Stimulated activated CD8-positive, alpha-beta memory T cell treated with anti-CD3 and anti-CD28 coated beads, Interleukin-2, amount 100 ng/mL, for 1 hour (primary cell): Measurements from ENCODE around the gene TSPAN14.

Experiments
- DNase-seq, 2 donors: peaks; one replicate each; pipeline ENCODE4 v3.0.0-alpha.2; 2020; ENCODE audit warnings: low read depth in 2 of 2

TSPAN14 gene

DNA sequence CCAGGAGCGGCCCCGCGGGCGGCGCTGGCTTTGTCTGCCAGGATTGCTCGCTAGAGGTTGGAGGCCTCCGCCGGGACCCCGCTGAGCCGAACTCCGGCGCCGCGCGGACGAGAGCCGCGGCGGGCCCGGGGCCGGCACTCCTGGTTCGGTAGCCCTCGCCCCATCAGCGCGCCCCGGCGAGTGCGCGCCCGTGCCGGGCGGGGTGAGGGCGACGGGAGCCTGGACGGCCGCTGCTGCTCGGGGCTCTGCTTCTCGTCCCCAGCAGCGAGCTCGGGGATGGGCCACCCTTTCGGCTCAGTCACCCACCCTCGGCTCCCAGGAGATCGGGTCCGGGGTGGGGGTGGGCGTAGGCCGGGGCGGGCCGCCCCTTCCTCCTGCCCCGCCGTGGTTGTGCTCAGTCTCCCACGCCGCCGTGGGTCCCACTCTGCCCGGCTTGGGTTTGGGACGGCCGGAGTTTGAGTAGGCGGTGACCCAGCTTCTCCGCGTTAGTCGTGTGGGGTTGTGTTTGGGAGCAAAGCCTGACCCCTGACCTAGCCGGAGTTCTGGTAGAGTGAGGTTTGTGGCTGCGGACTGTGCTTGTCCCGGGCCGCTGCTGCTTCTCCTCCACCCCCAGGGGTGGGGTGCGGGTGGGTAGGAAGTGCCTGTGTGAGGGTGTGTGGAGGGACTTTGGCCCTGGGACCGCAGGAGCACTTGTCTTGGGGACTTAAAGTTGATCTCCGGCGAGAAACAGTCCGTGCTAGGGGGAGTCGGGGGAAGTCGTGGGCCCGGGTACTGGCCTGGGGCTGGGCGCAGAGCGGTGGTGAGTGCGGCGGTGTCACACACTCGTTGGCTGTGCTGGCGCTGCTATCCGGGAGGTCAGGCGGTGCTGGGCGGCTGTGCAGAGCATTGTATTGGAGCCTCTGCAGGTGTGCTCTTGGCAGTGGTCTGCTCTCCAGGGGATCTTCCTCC lies 677 bp downstream of the TSPAN14 start:
- no peak for DNase-seq

DNA sequence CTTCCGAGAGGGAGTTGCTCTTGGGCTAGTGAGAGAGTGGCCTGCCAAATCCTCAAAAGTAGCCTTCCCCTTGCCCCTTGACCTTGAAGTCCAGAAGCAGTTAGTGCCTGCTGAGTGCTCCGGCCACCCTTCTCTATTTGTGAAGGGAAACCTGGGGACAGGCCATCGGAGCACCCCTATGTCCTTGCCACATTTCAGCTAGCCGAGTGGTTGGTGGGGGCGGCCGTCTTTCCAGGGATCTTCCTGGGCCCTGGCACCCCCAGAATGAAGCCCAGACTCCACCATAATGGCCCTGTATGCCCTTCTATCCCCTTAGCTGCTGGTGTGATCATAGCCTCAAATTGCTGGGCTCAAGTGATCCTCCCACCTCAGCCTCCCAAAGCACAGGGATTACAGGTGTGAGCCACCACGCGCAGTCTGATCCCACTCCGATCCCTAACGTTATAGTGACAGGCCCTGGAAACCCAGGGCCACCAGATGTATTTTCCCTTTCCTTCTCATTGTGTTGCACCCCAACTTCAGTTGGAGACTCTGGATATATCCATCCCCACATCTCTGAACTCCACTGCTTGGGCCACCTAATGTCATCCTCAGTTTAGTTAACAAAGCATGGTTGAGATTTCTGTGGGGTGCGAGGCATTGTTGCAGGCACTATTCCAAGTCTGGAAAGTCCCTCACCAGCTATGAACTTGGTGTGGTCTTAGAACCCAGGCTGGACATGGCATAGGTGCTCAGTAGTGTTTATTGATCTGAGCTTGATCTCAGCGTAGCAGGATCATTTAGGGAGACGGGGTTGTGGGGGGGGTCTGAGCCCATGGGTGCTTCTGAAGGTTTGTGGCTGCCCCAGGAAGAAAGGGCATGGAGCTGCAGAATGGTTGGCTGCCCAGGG lies 1.6 kb downstream of the TSPAN14 start:
- DNase-seq = no peak

- DNase-seq = no peak
Measured at GRCh38 chr10:80457554-80458262, 3.6 kb downstream of the TSPAN14 start.

- DNase-seq = no peak
Measured at GRCh38 chr10:80458263-80458625, 4.1 kb downstream of the TSPAN14 start.

GRCh38 chr10:80458638-80459037 lies 4.5 kb downstream of the TSPAN14 start:
- no peak for DNase-seq

DNA sequence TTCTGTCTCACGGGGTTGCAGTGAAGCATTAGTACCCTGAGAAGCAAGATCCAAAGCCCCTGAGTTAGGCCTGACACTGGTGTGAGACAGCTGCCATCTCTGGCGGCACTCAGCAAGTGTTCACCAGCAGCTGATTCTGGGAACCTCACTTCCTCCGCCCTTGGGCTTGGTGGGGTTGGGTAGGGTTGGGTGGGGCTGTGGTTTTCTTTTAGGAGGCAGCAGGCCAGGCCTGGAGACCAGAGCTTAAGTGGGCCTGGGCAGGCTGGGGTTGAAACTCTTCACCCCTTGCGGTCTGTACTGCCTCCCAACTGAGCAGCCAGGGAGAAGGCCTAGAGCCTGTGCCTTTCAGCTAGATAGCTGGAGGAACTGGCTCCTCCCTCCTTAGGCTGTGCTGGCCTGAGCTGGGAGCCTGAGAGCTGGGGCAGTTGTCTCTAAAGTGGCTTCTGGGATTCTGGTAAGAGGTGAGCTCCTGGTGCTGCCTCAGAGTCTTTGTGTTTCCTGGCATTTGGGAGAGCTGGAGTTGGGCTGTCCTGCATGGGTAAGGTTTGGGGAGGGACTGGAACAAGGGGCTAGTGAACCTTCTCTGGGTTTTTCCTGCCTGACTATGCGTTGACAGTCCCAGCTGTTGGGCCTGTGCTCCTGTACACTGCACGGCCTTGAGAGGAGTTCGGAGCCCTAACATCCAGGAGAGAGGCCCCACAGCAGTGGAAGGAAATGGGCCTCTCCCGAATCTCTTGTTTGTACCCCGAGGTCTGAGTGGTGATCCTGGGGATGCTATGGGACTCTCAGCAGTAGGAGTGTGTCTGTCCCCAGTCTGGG lies 5.1 kb downstream of the TSPAN14 start:
- peak; percentile 42 to 45 for DNase-seq

DNA sequence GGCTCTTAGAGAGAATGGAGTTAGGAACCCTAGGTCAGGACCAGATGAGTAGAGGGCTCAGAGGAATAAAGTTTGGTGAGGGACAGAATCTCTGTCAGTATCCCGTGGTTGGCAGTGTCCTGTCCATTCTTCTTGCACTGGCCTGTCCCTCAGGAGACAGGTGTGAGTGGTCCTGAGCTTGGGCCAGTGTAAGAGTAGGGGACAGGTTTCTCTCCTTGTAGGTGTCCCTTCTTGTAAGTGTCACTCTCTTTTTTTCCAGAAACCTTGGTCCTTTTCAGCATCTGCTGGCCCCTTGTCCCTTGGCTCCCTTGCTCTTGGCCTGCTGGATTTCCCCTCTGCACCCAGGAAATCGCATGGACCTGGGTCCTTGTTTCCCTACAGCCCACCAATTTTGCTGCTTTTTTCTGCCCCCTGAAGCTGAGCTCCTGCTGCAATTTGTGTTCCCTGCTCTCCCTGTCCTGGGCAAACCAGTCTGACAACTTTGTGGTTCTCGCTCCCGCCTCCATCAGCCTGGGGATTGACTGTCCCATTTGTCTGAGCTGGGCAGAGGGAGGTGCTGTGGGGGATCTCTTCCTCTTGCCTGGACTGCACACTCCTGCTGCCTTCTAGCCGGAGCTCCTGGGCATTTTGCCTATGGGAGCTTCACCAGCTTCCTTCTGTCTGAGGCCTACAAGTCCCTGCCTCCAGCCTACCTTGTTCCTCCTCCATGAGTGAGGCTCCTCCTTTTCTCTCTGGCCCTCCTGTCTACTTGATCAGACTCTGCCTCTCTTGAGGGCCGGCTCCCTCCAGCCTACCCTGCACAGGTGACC lies 6.5 kb downstream of the TSPAN14 start:
- DNase-seq = no peak

DNA sequence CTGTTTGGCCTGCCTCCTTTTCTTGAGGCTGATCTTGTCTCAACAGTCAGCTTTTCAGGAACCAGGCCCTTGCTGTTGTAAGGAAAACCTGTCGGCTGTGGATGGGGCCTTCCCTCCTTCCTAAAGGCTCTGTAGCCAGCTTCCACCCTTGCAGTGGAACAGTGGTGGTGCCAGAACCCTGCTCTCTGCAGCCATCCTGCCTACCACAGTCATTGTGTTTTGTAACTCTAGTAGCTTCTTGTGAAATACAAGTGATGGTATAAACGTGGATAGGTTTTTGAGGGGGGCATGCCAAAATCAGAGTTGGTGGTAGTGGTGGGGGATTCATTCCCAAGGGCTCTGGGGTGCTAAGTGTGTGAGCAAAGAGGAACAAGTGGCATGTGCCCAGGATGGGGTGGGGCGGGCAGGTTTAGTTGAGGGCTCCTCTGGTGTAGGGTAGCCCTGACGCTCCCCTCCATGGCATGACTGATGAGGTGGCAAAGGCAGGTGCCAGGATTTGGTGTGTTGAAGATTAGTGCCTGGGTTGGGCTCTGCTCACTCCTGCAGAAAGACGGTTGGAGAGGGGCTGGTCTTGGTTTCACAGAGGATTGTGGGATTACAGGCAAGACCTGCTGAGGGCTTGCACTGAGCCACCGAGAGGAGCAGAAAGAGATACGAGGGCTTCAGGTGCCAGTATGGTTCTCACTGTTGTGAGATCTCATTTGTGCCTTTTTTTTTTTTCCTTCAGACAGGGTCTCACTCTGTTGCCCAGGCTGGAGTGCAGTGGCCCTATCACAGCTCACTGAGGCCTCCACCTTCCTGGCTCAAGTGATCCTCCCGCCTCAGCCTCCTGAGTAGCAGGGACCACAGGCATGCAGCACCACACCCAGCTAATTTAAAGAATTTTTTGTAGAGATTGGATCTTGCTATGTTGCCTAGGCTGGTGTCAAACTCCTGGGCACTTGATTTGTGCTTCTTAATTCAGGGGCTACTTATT lies 7.4 kb downstream of the TSPAN14 start:
- DNase-seq = no peak

DNA sequence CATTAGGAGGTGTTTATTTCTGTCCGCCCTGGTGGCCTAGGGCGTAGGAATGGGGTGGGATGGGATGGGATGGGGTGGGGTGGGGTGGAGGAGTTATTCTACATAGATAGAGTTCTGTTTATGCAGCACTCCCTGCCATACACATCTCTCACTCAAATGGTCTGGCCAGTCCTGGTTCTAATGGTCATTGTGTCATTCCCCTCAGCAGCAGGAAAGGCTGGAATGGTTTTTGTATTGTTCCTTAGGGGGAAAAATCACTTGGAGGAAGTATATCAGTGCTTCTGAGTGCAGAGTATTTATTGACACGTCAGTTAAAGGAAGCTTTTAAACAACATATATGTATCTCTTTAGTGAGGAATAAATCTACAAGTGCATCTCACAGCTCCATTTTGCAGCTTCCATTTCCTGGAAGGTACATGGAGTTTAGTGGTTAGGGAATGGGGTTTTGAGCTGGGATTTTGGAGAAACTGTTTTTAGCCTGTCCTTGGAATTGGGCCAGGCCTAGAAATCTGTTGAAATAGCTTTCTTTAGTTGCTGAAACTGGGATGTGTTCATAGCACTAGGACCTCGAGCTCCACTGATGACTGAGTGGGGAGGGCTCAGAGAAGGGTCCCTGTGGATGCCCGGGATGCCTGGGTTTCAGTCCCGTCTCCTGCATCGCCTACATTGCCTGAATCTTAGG lies 8.3 kb downstream of the TSPAN14 start:
- no peak for DNase-seq

DNA sequence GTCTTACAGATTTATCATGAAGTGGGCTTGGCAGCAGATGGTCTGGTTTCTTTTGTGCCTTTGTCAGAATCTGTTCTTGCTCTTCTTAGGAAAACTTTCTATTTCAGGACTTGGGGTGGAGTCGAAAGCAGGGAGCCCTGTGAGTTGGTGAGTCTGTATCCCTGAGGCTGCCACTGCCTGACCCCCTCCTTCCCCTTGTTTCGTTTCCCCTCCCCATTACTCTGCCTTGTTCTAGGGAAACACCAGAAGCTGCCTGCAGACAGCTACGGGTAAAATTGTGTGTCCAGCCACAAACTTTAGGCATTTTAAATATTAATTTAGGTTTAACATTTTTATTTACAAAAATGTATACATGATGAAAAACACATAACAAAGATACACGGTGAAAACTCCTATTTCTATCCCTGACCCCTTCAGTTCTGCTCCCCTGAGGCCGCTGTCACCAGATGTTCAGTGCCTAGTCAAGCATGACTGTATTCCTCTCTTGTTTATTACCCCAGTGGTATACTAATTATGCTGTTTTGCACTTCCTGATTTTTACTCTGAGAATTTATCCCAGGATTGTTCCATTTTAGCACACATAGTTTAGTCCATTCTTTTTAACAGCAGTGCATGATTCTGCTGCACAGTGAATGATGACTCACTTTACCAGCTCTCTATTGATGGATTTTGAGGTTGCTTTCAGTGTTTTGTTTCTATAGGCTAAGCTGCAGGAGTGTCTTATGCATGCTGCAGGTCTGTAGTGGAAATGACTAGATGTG lies 9.1 kb downstream of the TSPAN14 start:
- DNase-seq = no peak

- DNase-seq = no peak
Measured at GRCh38 chr10:80463868-80464267, 9.8 kb downstream of the TSPAN14 start.

DNA sequence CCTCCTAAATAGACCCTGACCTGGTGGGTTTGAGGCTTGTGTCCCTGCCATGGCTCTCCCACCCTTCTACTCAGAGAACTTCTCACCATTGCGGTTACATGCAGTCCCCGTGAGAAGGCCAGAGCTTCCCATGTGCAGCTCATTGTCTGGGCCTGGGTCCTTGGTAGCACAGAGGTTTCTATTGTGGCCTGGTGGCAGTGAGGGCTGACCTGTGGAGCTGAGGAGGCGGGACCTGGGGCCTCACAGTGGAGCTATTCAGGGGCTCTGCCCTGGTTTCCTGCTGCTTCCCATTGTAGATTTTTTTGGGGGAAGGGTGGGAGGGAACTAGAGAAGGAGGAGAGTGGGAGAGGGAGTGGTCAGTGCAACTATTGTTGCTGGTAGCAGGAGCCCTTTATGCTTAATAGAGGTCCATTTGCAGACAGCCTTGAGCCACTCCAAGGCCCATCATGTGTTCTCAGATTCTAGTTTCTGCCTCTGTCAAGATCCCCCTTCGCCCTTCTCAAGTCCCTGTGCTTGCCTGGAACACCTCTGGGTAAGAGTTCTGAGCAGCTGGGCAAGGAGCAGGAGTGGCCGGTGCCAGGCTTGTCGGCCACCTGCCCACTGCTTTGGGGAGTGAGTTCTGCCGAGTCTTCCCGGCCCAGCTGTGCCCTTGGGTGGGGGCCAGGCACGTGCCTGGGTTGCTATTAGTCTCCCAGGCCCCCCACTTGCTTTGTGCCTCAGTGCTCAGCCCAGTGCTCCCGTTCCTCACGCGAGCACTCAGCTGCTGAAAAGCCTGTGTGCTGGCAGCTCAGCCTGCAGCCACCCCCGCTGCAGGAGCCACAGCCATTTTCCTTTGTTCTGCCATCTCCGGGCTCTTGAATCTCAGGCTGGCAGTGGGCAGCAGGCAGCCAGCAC lies 10.7 kb downstream of the TSPAN14 start:
- DNase-seq = no peak

DNA sequence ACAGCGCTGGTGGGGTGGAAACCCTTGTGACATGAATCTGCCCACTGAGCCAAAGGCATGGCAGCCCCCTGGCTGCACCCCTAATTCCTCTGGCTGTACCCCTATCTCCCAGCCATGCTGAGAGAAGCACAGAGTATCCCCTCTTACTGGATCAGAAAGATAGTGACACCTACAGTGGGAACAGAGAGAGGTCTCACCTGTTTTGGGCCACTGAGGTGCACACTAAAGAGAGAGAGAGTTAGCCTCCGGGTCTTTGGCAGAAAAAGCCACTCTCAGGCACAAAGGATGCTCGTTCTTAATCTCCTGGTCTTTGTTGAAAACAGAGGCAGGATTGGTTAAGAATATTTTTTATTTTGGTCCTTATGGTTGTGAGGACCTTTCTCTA lies 11.3 kb downstream of the TSPAN14 start:
- no peak for DNase-seq

- DNase-seq = no peak
Measured at GRCh38 chr10:80465839-80466590, 11.9 kb downstream of the TSPAN14 start.

- DNase-seq = no peak
Measured at GRCh38 chr10:80466724-80467326, 12.7 kb downstream of the TSPAN14 start.

GRCh38 chr10:80468002-80468401 lies 13.9 kb downstream of the TSPAN14 start:
- peak in 1 of 2 donors; percentile 46 for DNase-seq
